SU-DHL-6 (cell line): ENCODE measurements around the gene TEX264.
"Not testable (repeated sequence)": the region's sequence is repeated elsewhere in the genome, so short reads cannot be mapped to it uniquely, and the experiment has no call there.

ENCODE experiments used
- H2AFZ ChIP-seq: fragments of 200-600 bp; sonication (generic); 2 replicates; pipeline ENCODE4 v1.6.1; 2014; ENCODE audit warnings: low read depth, mild to moderate bottlenecking, moderate library complexity, mixed read lengths, antibody characterized with exemption, low read length; ENCODE audit not compliant: severe bottlenecking
- H3F3A ChIP-seq: fragments of 200-600 bp; shearing (Covaris generic); 2 replicates; pipeline ENCODE4 v1.6.0; 2016; ENCODE audit warnings: antibody characterized with exemption, mild to moderate bottlenecking; ENCODE audit not compliant: insufficient read depth
- H3K27ac ChIP-seq: fragments of 200-600 bp; sonication (generic); 2 replicates; pipeline ENCODE4 v1.5.1; 2016; ENCODE audit warnings: low read depth, mild to moderate bottlenecking, low read length, moderate library complexity, mixed read lengths
- H3K27me3 ChIP-seq: fragments of 200-600 bp; sonication (generic), shearing (Covaris generic); 2 replicates; pipeline ENCODE4 v1.6.0; 2014; ENCODE audit warnings: mild to moderate bottlenecking, low read length
- H3K36me3 ChIP-seq: fragments of 200-600 bp; sonication (generic); 2 replicates; pipeline ENCODE4 v1.6.1; 2014; ENCODE audit warnings: mild to moderate bottlenecking, low read length, mixed read lengths
- H3K4me2 ChIP-seq: fragments of 300-600, 200-600 bp; shearing (Covaris generic), sonication (generic); 2 replicates; pipeline ENCODE4 v1.6.0; 2014; ENCODE audit warnings: low read length, low read depth, mild to moderate bottlenecking; ENCODE audit not compliant: poor library complexity, severe bottlenecking
- H3K4me3 ChIP-seq: fragments of 200-600 bp; sonication (generic); 2 replicates; pipeline ENCODE4 v1.5.1; 2014; ENCODE audit warnings: antibody characterized with exemption, low read length, mild to moderate bottlenecking, mixed read lengths; ENCODE audit not compliant: insufficient read depth, poor library complexity, severe bottlenecking
- H3K79me2 ChIP-seq: fragments of 200-600 bp; sonication (generic); 2 replicates; pipeline ENCODE4 v1.6.1; 2014; ENCODE audit warnings: mild to moderate bottlenecking, low read length, moderate library complexity; ENCODE audit not compliant: insufficient read depth
- H3K9ac ChIP-seq: fragments of 200-600 bp; sonication (generic); 2 replicates; pipeline ENCODE4 v1.7.0; 2014; ENCODE audit warnings: mild to moderate bottlenecking, low read length
- H3K9me2 ChIP-seq: fragments of 200-600 bp; sonication (generic); replicated peaks from 2 replicates; pipeline ENCODE4 v1.6.1; 2014; ENCODE audit warnings: low read length; ENCODE audit not compliant: insufficient read depth
- H3K9me3 ChIP-seq: fragments of 200-600 bp; sonication (generic); 2 replicates; pipeline ENCODE4 v1.6.1; 2014; ENCODE audit warnings: low read length, mixed read lengths; ENCODE audit not compliant: insufficient read depth
- H4K20me1 ChIP-seq: fragments of 200-600 bp; sonication (generic); 2 replicates; pipeline ENCODE4 v1.6.1; 2014; ENCODE audit warnings: low read depth, mild to moderate bottlenecking, antibody characterized with exemption, low read length, moderate library complexity, mixed read lengths
- CTCF ChIP-seq: fragments of 200-600 bp; sonication (generic); IDR thresholded peaks from one replicate; pipeline ENCODE4 v1.5.1; 2017; ENCODE audit warnings: antibody characterized with exemption, mild to moderate bottlenecking, low read length, moderate library complexity; ENCODE audit not compliant: insufficient read depth, poor library complexity, severe bottlenecking
- EZH2phosphoT487 ChIP-seq: fragments of 200-600 bp; sonication (generic), shearing (Covaris generic); conservative IDR thresholded peaks from 2 replicates; pipeline ENCODE4 v1.6.1; 2018; ENCODE audit warnings: mild to moderate bottlenecking, antibody characterized with exemption, low read length, moderate library complexity, mixed read lengths

TEX264 gene

GRCh38 chr3:51735039-51735438, 64.0 kb downstream of the TEX264 start:
- Histone ChIP-seq H3K4me3 (no peak overlapping the region), H2AFZ (no peak overlapping the region), H3K27me3 (no peaks in the 10 kb centered on the region), H3K36me3 (no peaks in the 10 kb centered on the region), H3K27ac (no peak overlapping the region), H3K4me2 (no peak overlapping the region), H3K79me2 (no peaks in the 10 kb centered on the region), H3K9me3 (no peaks in the 10 kb centered on the region), H4K20me1 (no peaks in the 10 kb centered on the region), H3K9ac (no peak overlapping the region), H3K9me2 (no peaks in the 10 kb centered on the region), H3F3A (no peaks in the 10 kb centered on the region)
- no peak for TF ChIP-seq CTCF
- no peak for TF ChIP-seq EZH2phosphoT487

DNA sequence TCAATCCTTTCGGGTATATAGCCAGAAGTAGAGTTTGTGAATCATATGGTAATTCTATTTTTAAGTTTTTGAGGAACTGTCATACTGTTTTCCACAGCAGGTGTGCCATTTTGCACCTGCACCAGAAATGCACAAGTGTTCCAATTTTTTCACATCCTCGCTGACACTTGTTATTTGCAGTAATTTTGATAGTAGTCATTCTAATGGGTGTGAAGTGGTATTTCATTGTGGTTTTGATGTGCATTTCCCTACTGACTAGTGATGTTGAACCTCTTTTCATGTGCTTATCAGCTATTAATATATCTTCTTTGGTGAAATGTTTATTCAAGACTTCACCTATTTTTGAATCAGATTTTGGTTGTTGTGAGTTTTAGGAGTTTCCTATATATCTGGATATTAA, 64.9 kb downstream of the TEX264 start:
- H3K9me3 ChIP-seq: no peaks in the 10 kb centered on the region
- no peak overlapping the region for H3K4me2 ChIP-seq
- H3K9me2 ChIP-seq: no peaks in the 10 kb centered on the region
- H3K4me3 ChIP-seq: no peak overlapping the region
- no peaks in the 10 kb centered on the region for H4K20me1 ChIP-seq
- H3K27me3 ChIP-seq: no peaks in the 10 kb centered on the region
- no peak overlapping the region for H3K9ac ChIP-seq
- TF ChIP-seq EZH2phosphoT487 (no peak), CTCF (no peak)
- H3F3A ChIP-seq: no peaks in the 10 kb centered on the region
- no peak overlapping the region for H2AFZ ChIP-seq
- no peak overlapping the region for H3K27ac ChIP-seq
- H3K79me2 ChIP-seq: no peaks in the 10 kb centered on the region
- H3K36me3 ChIP-seq: no peaks in the 10 kb centered on the region

DNA sequence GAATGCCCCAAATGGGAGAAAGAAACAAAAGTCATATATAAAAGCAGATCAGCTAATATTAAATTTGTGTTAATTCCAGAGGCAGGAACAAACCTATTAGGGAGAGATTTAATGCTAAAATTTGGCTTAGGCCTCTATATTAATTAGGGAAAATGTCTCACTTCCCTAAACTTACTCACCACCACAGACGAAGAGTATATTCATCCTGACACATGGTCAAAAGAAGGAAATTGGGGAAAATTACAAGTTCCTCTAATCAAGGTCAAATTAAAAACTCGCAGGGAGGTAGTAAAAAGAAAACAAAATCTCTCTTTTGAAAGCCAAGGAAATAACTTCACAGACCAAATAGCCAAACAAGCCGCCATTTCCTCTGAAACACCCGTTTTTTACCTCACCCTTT, 68.1 kb downstream of the TEX264 start:
- Histone ChIP-seq H3F3A (no peaks in the 10 kb centered on the region), H3K9me2 (no peaks in the 10 kb centered on the region), H3K27me3 (no peaks in the 10 kb centered on the region), H3K79me2 (no peaks in the 10 kb centered on the region), H4K20me1 (no peaks in the 10 kb centered on the region), H3K9ac (no peak overlapping the region), H3K27ac (no peak overlapping the region), H3K4me3 (no peak overlapping the region), H2AFZ (no peak overlapping the region), H3K9me3 (no peaks in the 10 kb centered on the region), H3K36me3 (no peaks in the 10 kb centered on the region), H3K4me2 (no peak overlapping the region)
- no peak for TF ChIP-seq CTCF
- no peak for TF ChIP-seq EZH2phosphoT487

DNA sequence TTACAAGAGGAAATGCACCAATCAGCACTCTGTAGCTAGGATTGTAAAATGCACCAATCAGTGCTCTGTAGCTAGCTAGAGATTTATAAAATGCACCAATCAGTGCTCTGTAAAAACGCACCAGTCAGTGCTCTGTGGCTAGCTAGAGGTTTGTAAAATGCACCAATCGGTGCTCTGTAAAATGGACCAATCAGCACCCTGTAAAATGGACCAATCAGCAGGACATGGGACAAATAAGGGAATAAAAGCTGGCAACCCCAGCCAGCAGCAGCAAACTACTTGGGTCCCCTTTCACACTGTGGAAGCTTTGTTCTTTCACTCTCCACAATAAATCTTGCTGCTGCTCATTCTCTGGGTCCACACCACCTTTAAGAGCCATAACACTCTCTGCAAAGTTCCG, 71.3 kb downstream of the TEX264 start:
- H3K9me3 ChIP-seq, H3K4me2 ChIP-seq, H3K79me2 ChIP-seq, H3K9me2 ChIP-seq, H3K27ac ChIP-seq, H3F3A ChIP-seq, H2AFZ ChIP-seq, H4K20me1 ChIP-seq, H3K27me3 ChIP-seq, H3K36me3 ChIP-seq, H3K9ac ChIP-seq, H3K4me3 ChIP-seq: not testable (repeated sequence)

DNA sequence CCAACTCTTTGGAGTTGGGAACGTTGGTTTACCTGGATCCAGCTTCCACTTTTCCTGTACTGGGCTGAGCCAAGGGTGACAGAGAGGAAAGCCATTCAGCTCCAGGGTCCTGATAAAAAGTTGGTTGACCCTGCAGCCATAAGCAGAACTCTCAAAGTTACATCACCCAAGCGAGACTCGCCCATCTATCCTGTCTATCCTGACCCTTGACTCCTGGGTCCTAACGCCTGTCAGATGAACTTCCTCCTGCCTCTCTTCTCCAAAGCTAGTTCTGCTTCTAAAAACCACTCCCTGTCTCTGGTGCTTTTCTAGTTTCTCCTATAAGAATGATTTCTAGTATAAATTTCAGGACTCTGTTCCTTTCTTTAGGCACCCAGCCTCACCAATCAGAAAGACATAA, 71.9 kb downstream of the TEX264 start:
- not testable (repeated sequence) for H3K79me2 ChIP-seq, H3K4me3 ChIP-seq, H3K9ac ChIP-seq, H4K20me1 ChIP-seq, H3F3A ChIP-seq, H3K9me2 ChIP-seq, H3K27me3 ChIP-seq, H3K36me3 ChIP-seq, H2AFZ ChIP-seq, H3K27ac ChIP-seq, H3K9me3 ChIP-seq, H3K4me2 ChIP-seq
